ENCODE data around the gene RBPJL. TPM values are rescaled to one million over a fixed set of nuclear protein-coding genes. Genes with fewer than 3 reads are reported as not detected.
A peak's percentile ranks its signal among the peaks of the same experiment; 100 is the strongest.

RBPJL gene
- total and polyA plus RNA-seq, 9 donors = 0.17 TPM; not detected in 8

DNA sequence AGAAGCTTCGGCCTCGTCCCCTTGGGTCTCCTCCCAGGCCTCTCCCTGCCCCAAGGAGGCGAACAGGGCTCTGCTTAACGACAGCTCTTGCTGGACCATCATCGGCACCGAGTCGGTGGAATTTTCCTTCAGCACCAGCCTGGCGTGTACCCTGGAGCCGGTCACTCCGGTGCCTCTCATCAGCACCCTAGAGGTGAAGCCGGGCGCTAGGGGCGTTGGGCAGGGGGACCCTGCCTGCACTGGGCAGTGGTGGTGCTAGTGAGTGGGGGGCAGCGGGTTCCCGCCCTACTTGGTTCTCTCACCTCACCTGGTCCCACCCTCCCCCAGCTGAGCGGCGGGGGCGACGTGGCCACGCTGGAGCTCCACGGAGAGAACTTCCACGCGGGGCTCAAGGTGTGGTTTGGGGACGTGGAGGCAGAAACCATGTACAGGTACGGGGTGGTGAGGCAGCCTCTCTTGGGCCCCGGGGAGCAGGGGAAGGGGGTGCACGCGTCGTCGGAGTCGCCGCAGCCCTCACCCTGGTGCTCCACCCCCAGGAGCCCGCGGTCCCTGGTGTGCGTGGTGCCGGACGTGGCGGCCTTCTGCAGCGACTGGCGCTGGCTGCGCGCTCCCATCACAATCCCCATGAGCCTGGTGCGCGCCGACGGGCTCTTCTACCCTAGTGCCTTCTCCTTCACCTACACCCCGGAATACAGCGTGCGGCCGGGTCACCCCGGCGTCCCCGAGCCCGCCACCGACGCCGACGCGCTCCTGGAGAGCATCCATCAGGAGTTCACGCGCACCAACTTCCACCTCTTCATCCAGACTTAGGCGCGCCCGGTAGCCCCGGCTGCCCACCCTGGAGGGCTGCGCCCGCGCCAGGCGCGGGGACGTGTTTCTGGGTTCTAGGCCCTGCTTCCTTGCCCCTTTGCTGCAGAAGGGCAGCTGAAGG lies 9.8 kb downstream of the RBPJL start:
- Histone ChIP-seq H3K4me1 (ENCODE audit: control insufficient read depth, insufficient read depth, low read length) (no peaks in the 10 kb centered on the region), H3K4me3 (ENCODE audit: low read length) (no peak overlapping the region), H3K27ac (ENCODE audit: low read length) (no peak overlapping the region), H3K27me3 (ENCODE audit: control insufficient read depth, insufficient read depth, low read length) (peaks cover 54% of the 10 kb centered on the region), H3K36me3 (ENCODE audit: control insufficient read depth, insufficient read depth, low read length) (no peaks in the 10 kb centered on the region), H3K9me3 (replicated peaks; ENCODE audit: control insufficient read depth, low read depth, low read length) (no peaks in the 10 kb centered on the region)
- no peak for DNase-seq
- 19% methylated on average over 58 of the region's 71 CpGs for WGBS (ENCODE audit: insufficient coverage)

DNA sequence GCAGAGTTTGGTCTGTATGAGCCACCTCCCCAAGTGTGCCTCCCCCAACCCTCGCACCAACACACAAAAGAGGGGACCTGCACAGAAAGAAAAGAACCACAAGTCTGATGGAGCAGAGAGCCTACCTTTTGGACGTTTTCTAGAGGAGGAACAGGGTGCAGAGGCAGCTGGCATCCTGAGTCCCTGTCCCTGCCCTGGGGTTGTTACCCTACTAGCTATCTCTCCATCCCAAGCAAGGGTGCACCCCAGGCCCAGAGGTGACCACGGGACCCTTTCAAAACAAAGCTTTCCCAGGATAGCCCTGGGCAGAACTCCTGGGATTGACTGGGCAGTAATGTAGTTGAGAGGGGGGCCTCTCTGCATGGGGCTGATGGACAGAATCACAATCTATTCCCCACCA lies 11.2 kb downstream of the RBPJL start:
- Histone ChIP-seq H3K27me3 (ENCODE audit: control insufficient read depth, insufficient read depth, low read length) (peaks cover 41% of the 10 kb centered on the region), H3K4me3 (ENCODE audit: low read length) (no peak overlapping the region), H3K9me3 (replicated peaks; ENCODE audit: control insufficient read depth, low read depth, low read length) (no peaks in the 10 kb centered on the region), H3K27ac (ENCODE audit: low read length) (no peak overlapping the region), H3K36me3 (ENCODE audit: control insufficient read depth, insufficient read depth, low read length) (no peaks in the 10 kb centered on the region), H3K4me1 (ENCODE audit: control insufficient read depth, insufficient read depth, low read length) (no peaks in the 10 kb centered on the region)
- no peak for DNase-seq
- 20% methylated on average over 1 of the region's 3 CpGs for WGBS (ENCODE audit: insufficient coverage)

DNA sequence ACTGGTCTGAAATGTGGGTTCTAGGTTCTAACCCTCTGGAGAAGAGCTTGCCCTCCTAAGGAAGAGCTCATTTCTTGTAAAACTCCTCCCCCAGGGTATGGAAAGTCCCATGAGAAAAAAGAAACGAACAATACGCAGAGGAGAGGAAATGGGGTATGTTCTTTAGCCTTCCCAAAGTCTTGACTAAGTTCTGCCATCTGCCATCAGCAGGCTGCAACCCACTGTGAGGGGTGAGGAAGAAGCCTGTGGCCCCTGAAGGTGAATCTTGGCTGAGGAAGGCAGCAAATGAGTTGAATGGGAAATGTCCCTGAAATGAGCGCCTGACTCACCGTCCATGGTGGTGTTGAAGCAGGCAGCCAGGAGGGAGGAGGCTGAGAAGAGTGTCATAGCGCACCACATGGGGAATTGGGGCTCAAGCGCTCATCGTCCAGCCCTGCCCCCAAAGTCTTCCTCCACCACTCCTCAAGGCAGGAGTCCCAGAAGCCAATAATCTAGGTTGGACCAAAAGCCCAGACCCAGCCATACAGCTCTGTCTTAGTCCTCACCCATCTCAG lies 11.8 kb downstream of the RBPJL start:
- no peak overlapping the region for H3K27ac ChIP-seq (ENCODE audit: low read length)
- H3K27me3 ChIP-seq (ENCODE audit: control insufficient read depth, insufficient read depth, low read length) = peaks cover 39% of the 10 kb centered on the region
- H3K4me3 ChIP-seq (ENCODE audit: low read length) = no peak overlapping the region
- WGBS (ENCODE audit: insufficient coverage) = 71% methylated on average over 2 of the region's 7 CpGs
- DNase-seq = no peak
- no peaks in the 10 kb centered on the region for H3K9me3 ChIP-seq (replicated peaks; ENCODE audit: control insufficient read depth, low read depth, low read length)
- no peaks in the 10 kb centered on the region for H3K4me1 ChIP-seq (ENCODE audit: control insufficient read depth, insufficient read depth, low read length)
- H3K36me3 ChIP-seq (ENCODE audit: control insufficient read depth, insufficient read depth, low read length) = no peaks in the 10 kb centered on the region

DNA sequence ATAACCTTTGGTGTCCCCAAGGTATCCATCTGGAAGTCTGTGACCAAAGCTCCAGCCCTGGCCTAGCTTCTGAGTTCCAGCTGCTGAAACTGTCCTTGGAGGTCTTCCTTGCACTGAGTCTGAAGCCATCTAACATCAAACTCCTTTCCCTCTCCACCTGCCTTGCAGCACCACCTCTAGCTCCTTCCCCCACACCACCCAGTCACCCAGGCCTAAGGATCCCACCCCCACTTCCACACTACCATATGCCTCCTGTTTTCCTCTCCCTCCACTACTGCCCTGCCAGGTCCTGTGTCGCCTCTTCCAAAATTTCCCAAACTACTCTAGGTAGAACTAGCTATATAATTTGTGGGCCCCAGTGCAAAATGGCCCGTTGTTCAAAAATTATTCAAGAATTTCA lies 12.3 kb downstream of the RBPJL start:
- Histone ChIP-seq H3K4me1 (ENCODE audit: control insufficient read depth, insufficient read depth, low read length) (no peaks in the 10 kb centered on the region), H3K27me3 (ENCODE audit: control insufficient read depth, insufficient read depth, low read length) (peaks cover 39% of the 10 kb centered on the region), H3K27ac (ENCODE audit: low read length) (no peak overlapping the region), H3K4me3 (ENCODE audit: low read length) (no peak overlapping the region), H3K36me3 (ENCODE audit: control insufficient read depth, insufficient read depth, low read length) (no peaks in the 10 kb centered on the region), H3K9me3 (replicated peaks; ENCODE audit: control insufficient read depth, low read depth, low read length) (no peaks in the 10 kb centered on the region)
- WGBS (ENCODE audit: insufficient coverage) = 80% methylated on average over 1 of the region's 2 CpGs
- no peak for DNase-seq

DNA sequence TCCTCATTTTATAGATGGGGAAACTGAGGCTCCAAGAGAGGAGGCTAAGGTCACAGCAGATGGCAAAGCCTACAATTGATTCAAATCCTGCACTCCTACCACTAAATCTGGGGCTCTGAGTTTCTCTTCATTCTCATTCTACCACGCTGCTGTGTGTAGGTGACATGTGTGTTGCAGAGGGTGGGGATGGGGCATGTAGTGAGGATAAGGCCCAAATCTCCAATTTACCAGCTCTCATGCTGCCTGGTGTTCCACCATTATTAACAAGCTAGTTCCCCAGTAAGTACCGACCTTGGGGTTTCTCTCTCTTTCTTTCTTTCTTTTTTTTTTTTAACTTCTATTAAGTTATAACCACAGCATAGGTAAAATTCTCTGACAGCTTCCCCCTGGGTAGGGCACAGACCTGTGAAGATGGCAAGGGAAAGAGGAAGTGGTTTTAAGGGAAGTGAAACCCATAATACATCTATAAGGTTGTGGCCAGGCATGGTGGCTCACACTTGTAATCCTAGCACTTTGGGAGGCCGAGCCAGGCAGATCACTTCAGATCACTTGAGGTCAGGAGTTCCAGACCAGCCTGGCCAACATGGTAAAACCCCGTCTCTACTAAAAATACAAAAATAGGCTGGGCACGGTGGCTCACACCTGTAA lies 14.4 kb downstream of the RBPJL start:
- Histone ChIP-seq H3K4me1 (ENCODE audit: control insufficient read depth, insufficient read depth, low read length) (no peaks in the 10 kb centered on the region), H3K27ac (ENCODE audit: low read length) (no peak overlapping the region), H3K36me3 (ENCODE audit: control insufficient read depth, insufficient read depth, low read length) (no peaks in the 10 kb centered on the region), H3K27me3 (ENCODE audit: control insufficient read depth, insufficient read depth, low read length) (peaks cover 27% of the 10 kb centered on the region), H3K4me3 (ENCODE audit: low read length) (no peak overlapping the region), H3K9me3 (replicated peaks; ENCODE audit: control insufficient read depth, low read depth, low read length) (no peaks in the 10 kb centered on the region)
- WGBS (ENCODE audit: insufficient coverage) = 80% methylated on average over 3 of the region's 5 CpGs
- DNase-seq = no peak

DNA sequence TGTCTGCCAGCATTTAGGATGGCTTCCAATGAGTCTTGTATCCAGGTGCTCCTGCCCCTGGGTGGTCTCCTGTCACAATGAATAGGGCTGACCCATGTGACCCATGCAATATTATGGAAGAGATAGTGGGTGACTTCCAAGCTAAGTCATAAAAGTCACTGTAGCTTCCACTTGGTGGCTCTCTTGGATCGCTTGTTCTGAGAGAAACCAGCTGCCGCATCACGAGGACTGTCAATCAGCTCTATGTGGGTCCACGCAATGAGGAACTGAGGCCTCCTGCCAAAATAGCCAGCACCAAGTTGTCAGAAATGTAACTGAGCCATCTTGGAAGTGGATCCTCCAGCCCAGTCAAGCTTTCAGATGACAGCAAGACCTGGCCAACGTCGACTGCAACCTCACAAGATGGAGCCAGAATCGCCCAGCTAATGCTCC lies 16.3 kb downstream of the RBPJL start:
- H3K36me3 ChIP-seq (ENCODE audit: control insufficient read depth, insufficient read depth, low read length) = no peaks in the 10 kb centered on the region
- WGBS (ENCODE audit: insufficient coverage) = 61% methylated on average over 4 of the region's 7 CpGs
- no peaks in the 10 kb centered on the region for H3K9me3 ChIP-seq (replicated peaks; ENCODE audit: control insufficient read depth, low read depth, low read length)
- peaks cover 8% of the 10 kb centered on the region for H3K27me3 ChIP-seq (ENCODE audit: control insufficient read depth, insufficient read depth, low read length)
- H3K4me3 ChIP-seq (ENCODE audit: low read length) = no peak overlapping the region
- no peak overlapping the region for H3K27ac ChIP-seq (ENCODE audit: low read length)
- H3K4me1 ChIP-seq (ENCODE audit: control insufficient read depth, insufficient read depth, low read length) = no peaks in the 10 kb centered on the region
- peak; percentile 68 for DNase-seq

DNA sequence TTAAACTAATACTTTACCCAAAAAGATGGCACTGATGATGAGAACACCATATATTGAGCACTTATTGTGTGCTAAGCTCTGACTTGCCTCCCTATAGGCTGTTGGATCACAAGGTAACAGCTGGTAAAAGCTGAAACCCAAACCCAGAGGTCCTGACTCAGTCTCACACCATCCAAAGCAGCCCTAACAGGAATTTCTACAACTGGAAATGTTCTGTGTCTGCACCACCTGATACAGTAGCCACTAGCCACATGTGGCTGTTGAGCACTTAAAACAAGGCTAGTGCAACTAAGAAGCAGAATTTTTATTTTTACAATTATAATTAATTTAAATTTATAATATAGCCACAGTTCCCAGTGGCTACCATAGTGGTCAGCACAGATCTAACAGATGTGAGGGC lies 17.1 kb downstream of the RBPJL start:
- H3K36me3 ChIP-seq (ENCODE audit: control insufficient read depth, insufficient read depth, low read length) = no peaks in the 10 kb centered on the region
- H3K4me3 ChIP-seq (ENCODE audit: low read length) = no peak overlapping the region
- peaks cover 2% of the 10 kb centered on the region for H3K27me3 ChIP-seq (ENCODE audit: control insufficient read depth, insufficient read depth, low read length)
- H3K27ac ChIP-seq (ENCODE audit: low read length) = no peak overlapping the region
- no peaks in the 10 kb centered on the region for H3K4me1 ChIP-seq (ENCODE audit: control insufficient read depth, insufficient read depth, low read length)
- no peak for DNase-seq
- no peaks in the 10 kb centered on the region for H3K9me3 ChIP-seq (replicated peaks; ENCODE audit: control insufficient read depth, low read depth, low read length)

DNA sequence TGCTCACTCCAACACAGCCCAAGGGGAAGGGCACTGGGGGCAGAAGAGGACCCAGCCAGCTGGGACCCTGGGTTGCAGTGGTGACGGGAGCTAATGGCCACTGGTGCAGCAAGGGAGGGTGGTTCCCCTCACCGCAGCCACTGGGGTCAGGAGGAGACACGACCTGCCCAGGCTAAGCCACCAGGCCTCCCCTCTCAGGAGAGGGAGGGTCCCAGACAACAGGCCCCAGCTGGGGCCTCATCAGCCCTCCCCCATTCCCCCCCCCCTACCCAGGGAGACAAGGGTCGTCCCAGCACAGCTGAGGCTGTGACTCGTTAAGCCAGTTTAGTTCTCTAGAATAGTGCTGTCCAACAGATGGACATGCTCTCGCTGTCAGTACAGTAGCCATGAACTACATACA lies 18.7 kb downstream of the RBPJL start:
- DNase-seq = no peak
- Histone ChIP-seq H3K27ac (ENCODE audit: low read length) (no peak overlapping the region), H3K4me1 (ENCODE audit: control insufficient read depth, insufficient read depth, low read length) (no peaks in the 10 kb centered on the region), H3K9me3 (replicated peaks; ENCODE audit: control insufficient read depth, low read depth, low read length) (no peaks in the 10 kb centered on the region), H3K4me3 (ENCODE audit: low read length) (no peak overlapping the region), H3K27me3 (ENCODE audit: control insufficient read depth, insufficient read depth, low read length) (no peaks in the 10 kb centered on the region), H3K36me3 (ENCODE audit: control insufficient read depth, insufficient read depth, low read length) (peaks cover 4% of the 10 kb centered on the region)
- 76% methylated on average over 3 of the region's 6 CpGs for WGBS (ENCODE audit: insufficient coverage)

DNA sequence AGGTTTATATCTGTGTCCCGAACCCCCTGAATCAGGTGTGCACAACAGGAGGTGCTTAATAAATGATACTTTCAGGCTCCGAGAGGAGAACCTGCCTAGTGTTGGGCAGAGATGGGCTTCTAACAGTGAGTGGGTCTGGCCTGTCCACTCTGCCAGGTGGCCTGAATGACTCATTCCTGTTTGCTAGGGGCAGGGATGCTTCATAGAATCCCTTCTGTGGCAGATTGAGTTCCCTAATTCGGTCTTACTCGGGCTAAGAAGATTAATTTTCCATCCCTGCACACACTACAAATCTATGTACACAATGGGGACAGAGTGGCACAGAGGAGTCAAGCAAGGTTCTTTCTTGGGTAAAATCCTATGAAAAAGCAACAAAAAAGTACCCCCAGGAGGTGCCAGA lies 21.8 kb downstream of the RBPJL start:
- Histone ChIP-seq H3K9me3 (replicated peaks; ENCODE audit: control insufficient read depth, low read depth, low read length) (no peaks in the 10 kb centered on the region), H3K4me3 (ENCODE audit: low read length) (no peak overlapping the region), H3K27me3 (ENCODE audit: control insufficient read depth, insufficient read depth, low read length) (no peaks in the 10 kb centered on the region), H3K36me3 (ENCODE audit: control insufficient read depth, insufficient read depth, low read length) (peaks cover 6% of the 10 kb centered on the region), H3K4me1 (ENCODE audit: control insufficient read depth, insufficient read depth, low read length) (no peaks in the 10 kb centered on the region), H3K27ac (ENCODE audit: low read length) (no peak overlapping the region)
- WGBS (ENCODE audit: insufficient coverage) = 92% methylated on average over 2 of the region's 4 CpGs
- no peak for DNase-seq

DNA sequence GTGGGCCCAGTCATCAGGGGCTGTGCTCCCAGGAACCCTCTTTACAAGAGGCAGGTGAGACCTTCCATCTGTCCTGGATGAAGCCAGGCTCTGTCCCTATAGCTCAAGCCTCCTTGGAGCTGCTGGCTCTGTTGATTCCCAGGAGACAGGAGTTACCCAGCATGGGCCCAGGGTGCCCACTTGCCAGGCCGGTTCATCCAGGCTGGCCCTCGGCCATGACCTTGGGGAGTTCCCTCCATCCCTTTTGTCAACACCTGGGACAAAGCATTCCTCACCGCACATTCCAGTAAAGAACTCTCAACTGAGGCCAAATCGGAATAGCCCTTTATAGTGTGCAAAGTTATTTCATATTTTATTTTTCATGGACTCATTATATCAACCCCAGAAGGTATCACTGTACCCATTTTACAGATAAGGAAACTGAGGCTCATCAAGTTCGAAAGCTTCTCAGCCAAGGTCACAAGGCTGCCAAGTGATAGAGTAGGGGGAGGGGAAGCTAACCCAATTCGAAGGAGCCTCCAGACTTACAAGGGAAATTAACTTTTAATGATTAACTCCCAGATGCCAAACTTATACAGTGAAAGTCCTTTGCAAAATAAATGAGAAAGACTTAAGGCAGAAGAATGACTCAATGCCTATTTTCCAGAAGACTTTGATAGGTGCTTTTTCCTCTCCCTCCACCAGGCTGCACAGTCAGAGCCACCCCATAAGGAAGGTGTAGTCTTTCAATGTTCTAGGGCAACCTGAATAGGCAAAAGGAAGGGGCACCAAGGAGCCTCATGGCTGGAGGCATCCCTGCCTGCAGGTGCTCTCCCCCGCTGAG lies 23.1 kb downstream of the RBPJL start:
- 100% methylated on average over 1 of the region's 7 CpGs for WGBS (ENCODE audit: insufficient coverage)
- no peaks in the 10 kb centered on the region for H3K9me3 ChIP-seq (replicated peaks; ENCODE audit: control insufficient read depth, low read depth, low read length)
- no peak for DNase-seq
- H3K36me3 ChIP-seq (ENCODE audit: control insufficient read depth, insufficient read depth, low read length) = peaks cover 6% of the 10 kb centered on the region
- H3K4me3 ChIP-seq (ENCODE audit: low read length) = no peak overlapping the region
- no peaks in the 10 kb centered on the region for H3K4me1 ChIP-seq (ENCODE audit: control insufficient read depth, insufficient read depth, low read length)
- H3K27me3 ChIP-seq (ENCODE audit: control insufficient read depth, insufficient read depth, low read length) = no peaks in the 10 kb centered on the region
- H3K27ac ChIP-seq (ENCODE audit: low read length) = no peak overlapping the region

Data from muscle of leg (tissue), 11 donors.